WTC11 (cell line): ENCODE results near the gene CEP85L. TPM values are rescaled to one million over a fixed set of nuclear protein-coding genes. Genes with fewer than 3 reads are reported as not detected.

Source experiments
- ATAC-seq: fragments of 200-7000 bp; cut with Tn5 transposase; 2 replicates; pipeline ENCODE4 v1.10.0; 2021; ENCODE audit warnings: mild to moderate bottlenecking, moderate library complexity
- CTCF ChIA-PET: fragments of 300-600 bp; sonication (Branson Sonifier 250); formaldehyde crosslinking; loops from one replicate; lab custom pipeline; 2021; ENCODE audit warnings: antibody characterized with exemption; lab: Charles Lee
- POLR2A ChIA-PET: fragments of 350-600 bp; sonication (Branson Sonifier 250); formaldehyde crosslinking; loops from one replicate; lab custom pipeline; 2021; ENCODE audit warnings: antibody characterized with exemption; lab: Charles Lee
- DNase-seq: peaks from one replicate; pipeline ENCODE4 v3.0.0; 2021; ENCODE audit warnings: low spot score
- H3K27ac Mint-ChIP-seq: 2 replicates; pipeline ENCODE4 v1.8.0; 2021; ENCODE audit warnings: mixed read lengths
- H3K27me3 Mint-ChIP-seq: 2 replicates; pipeline ENCODE4 v1.8.0; 2021; ENCODE audit warnings: low read depth, mild to moderate bottlenecking, moderate library complexity, mixed read lengths
- H3K36me3 Mint-ChIP-seq: 2 replicates; pipeline ENCODE4 v1.8.0; 2021; ENCODE audit warnings: mixed read lengths
- H3K4me1 Mint-ChIP-seq: 2 replicates; pipeline ENCODE4 v1.8.0; 2022; ENCODE audit warnings: mixed read lengths
- H3K4me3 Mint-ChIP-seq: 2 replicates; pipeline ENCODE4 v1.8.0; 2021; ENCODE audit warnings: mild to moderate bottlenecking, moderate library complexity, mixed read lengths
- H3K9me3 Mint-ChIP-seq: 2 replicates; pipeline ENCODE4 v1.8.0; 2021; ENCODE audit warnings: mixed read lengths
- ATF1 ChIP-seq: sonication (generic); formaldehyde crosslinking; IDR thresholded peaks from 2 replicates; pipeline ENCODE4 v1.8.1; 2023; ENCODE audit warnings: mild to moderate bottlenecking, moderate library complexity, missing genetic modification reagents
- EMX1 ChIP-seq: fragments of 250-450 bp; sonication (Bioruptor Pico); IDR thresholded peaks from 2 replicates; pipeline ENCODE4 v1.8.0; 2021; ENCODE audit warnings: mild to moderate bottlenecking
- GABPB1 ChIP-seq: sonication (generic); formaldehyde crosslinking; IDR thresholded peaks from 2 replicates; pipeline ENCODE4 v1.8.1; 2023; ENCODE audit warnings: mild to moderate bottlenecking, missing genetic modification reagents
- GRHL2 ChIP-seq: fragments of 250-450 bp; sonication (Bioruptor Pico); IDR thresholded peaks from 2 replicates; pipeline ENCODE4 v1.8.0; 2022; ENCODE audit warnings: mild to moderate bottlenecking, moderate library complexity; ENCODE audit not compliant: insufficient replicate concordance, severe bottlenecking
- HMGA2 ChIP-seq: fragments of 250-450 bp; sonication (Bioruptor Pico); IDR thresholded peaks from 2 replicates; pipeline ENCODE4 v1.4.0; 2021; ENCODE audit warnings: mild to moderate bottlenecking, moderate library complexity
- KAT7 ChIP-seq: sonication (generic); formaldehyde crosslinking; IDR thresholded peaks from 2 replicates; pipeline ENCODE4 v1.8.1; 2023; ENCODE audit warnings: missing genetic modification reagents, mild to moderate bottlenecking, borderline replicate concordance
- NFATC4 ChIP-seq: fragments of 250-450 bp; sonication (Bioruptor Pico); IDR thresholded peaks from 2 replicates; pipeline ENCODE4 v1.9.0; 2021; ENCODE audit warnings: mild to moderate bottlenecking
- NFE2L1 ChIP-seq: sonication (generic); formaldehyde crosslinking; IDR thresholded peaks from 2 replicates; pipeline ENCODE4 v1.8.1; 2023; ENCODE audit warnings: missing genetic modification reagents
- NR1H2 ChIP-seq: sonication (generic); formaldehyde crosslinking; IDR thresholded peaks from 2 replicates; pipeline ENCODE4 v1.9.0; 2021; ENCODE audit warnings: mild to moderate bottlenecking, moderate library complexity, missing genetic modification reagents
- NR3C1 ChIP-seq: sonication (generic); formaldehyde crosslinking; conservative IDR thresholded peaks from 2 replicates; pipeline ENCODE4 v1.8.1; 2023; ENCODE audit warnings: low read depth, mild to moderate bottlenecking, missing genetic modification reagents
- OVOL2 ChIP-seq: fragments of 250-450 bp; sonication (Bioruptor Pico); IDR thresholded peaks from 2 replicates; pipeline ENCODE4 v1.9.0; 2021; ENCODE audit warnings: mild to moderate bottlenecking, borderline replicate concordance
- RORB ChIP-seq: fragments of 250-450 bp; sonication (Bioruptor Pico); IDR thresholded peaks from 2 replicates; pipeline ENCODE4 v1.9.0; 2021; ENCODE audit warnings: mild to moderate bottlenecking
- ZNF317 ChIP-seq: sonication (generic); formaldehyde crosslinking; IDR thresholded peaks from 2 replicates; pipeline ENCODE4 v1.8.1; 2023; ENCODE audit warnings: low read depth, mild to moderate bottlenecking, moderate library complexity, missing genetic modification reagents, borderline replicate concordance
- ZNF416 ChIP-seq: fragments of 250-450 bp; sonication (Bioruptor Pico); IDR thresholded peaks from 2 replicates; pipeline ENCODE4 v1.9.0; 2021; ENCODE audit warnings: mild to moderate bottlenecking, inconsistent platforms
- ZNF532 ChIP-seq: fragments of 250-450 bp; sonication (Bioruptor Pico); IDR thresholded peaks from 2 replicates; pipeline ENCODE4 v1.9.0; 2021; ENCODE audit warnings: mild to moderate bottlenecking, borderline replicate concordance
- ZNF671 ChIP-seq: fragments of 250-450 bp; sonication (Bioruptor Pico); IDR thresholded peaks from 2 replicates; pipeline ENCODE4 v1.8.0; 2021; ENCODE audit warnings: mild to moderate bottlenecking
- total RNA-seq: library from RNA; stranded (reverse); gene quantifications from 3 replicates; pipeline ENCODE4 v1.2.3, GENCODE V29; 2021
- TF ChIP-seq, protein P1 (sequence below): sonication (generic); formaldehyde crosslinking; IDR thresholded peaks from 2 replicates; pipeline ENCODE4 v1.8.1; 2023; ENCODE audit warnings: mild to moderate bottlenecking, missing genetic modification reagents, moderate library complexity
- TF ChIP-seq, protein P2 (sequence below): sonication (generic); formaldehyde crosslinking; IDR thresholded peaks from 2 replicates; pipeline ENCODE4 v1.8.1; 2022; ENCODE audit warnings: low read depth, mild to moderate bottlenecking, moderate library complexity, missing genetic modification reagents, borderline replicate concordance
- TF ChIP-seq, protein P3 (sequence below): sonication (generic); formaldehyde crosslinking; IDR thresholded peaks from 2 replicates; pipeline ENCODE4 v1.8.0; 2022; ENCODE audit warnings: missing genetic modification reagents
- TF ChIP-seq, protein P4 (sequence below): sonication (generic); formaldehyde crosslinking; IDR thresholded peaks from 2 replicates; pipeline ENCODE4 v1.8.1; 2023; ENCODE audit warnings: mild to moderate bottlenecking, missing genetic modification reagents
- TF ChIP-seq, protein P5 (sequence below): fragments of 250-450 bp; sonication (Bioruptor Pico); IDR thresholded peaks from 2 replicates; pipeline ENCODE4 v2.1.2; 2022; ENCODE audit warnings: mild to moderate bottlenecking, moderate library complexity
- TF ChIP-seq, protein P6 (sequence below): fragments of 250-450 bp; sonication (Bioruptor Pico); IDR thresholded peaks from 2 replicates; pipeline ENCODE4 v1.9.0; 2021; ENCODE audit warnings: mild to moderate bottlenecking

The CEP85L gene
- total RNA-seq, 1 experiment from 2014 or later: 32.5 TPM

DNA sequence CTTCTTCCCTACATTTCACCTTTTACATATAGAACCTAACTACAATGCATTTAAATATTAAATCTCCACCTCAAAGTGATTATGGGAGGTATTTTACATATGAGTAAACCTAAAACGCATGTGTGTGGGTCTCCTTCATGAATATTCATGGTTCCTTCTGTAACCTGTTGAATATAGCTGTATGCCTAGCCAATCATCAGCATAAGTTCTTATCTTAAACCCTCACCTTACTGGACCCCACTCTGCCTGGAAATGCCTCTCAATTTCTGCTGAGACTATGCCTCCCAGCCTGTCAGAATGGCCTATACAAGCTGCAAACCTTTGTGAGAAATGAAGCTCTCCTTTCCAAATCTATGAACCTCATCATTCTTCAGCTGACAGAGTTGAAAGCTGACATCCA lies 21.3 kb downstream of the CEP85L start:
- peaks cover 29% of the 10 kb centered on the region for H3K36me3 Mint-ChIP-seq
- peaks cover 20% of the 10 kb centered on the region for H3K9me3 Mint-ChIP-seq
- H3K27me3 Mint-ChIP-seq: no peaks in the 10 kb centered on the region

DNA sequence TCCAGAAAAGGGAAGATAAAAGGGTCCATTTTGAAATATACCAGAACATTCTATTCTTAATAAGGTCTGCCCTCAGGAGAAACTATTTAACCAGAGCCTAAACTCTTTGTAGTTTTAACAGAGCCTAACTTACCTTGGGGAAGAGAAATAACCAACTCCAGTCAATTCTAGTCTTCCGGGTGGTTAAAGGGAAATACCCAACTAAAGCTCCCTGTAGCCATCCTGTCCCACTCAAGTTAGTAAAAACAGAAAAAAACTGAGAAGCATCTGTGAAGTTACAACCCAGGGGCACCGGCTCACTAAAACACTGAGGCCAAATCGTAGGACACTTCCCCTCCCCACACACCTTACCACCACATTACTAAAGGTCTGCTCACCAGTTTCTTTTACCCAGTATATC lies 23.7 kb downstream of the CEP85L start:
- ChIA-PET CTCF (no interaction called here), POLR2A (no interaction called here)
- TF ChIP-seq, protein P1, sequence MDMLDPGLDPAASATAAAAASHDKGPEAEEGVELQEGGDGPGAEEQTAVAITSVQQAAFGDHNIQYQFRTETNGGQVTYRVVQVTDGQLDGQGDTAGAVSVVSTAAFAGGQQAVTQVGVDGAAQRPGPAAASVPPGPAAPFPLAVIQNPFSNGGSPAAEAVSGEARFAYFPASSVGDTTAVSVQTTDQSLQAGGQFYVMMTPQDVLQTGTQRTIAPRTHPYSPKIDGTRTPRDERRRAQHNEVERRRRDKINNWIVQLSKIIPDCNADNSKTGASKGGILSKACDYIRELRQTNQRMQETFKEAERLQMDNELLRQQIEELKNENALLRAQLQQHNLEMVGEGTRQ (CRISPR knock-in tag): no peak
- no peak for TF ChIP-seq KAT7
- TF ChIP-seq, protein P2, sequence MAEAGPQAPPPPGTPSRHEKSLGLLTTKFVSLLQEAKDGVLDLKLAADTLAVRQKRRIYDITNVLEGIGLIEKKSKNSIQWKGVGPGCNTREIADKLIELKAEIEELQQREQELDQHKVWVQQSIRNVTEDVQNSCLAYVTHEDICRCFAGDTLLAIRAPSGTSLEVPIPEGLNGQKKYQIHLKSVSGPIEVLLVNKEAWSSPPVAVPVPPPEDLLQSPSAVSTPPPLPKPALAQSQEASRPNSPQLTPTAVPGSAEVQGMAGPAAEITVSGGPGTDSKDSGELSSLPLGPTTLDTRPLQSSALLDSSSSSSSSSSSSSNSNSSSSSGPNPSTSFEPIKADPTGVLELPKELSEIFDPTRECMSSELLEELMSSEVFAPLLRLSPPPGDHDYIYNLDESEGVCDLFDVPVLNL (CRISPR knock-in tag): no peak
- no peak for TF ChIP-seq GRHL2 (CRISPR knock-in tag)
- no peak for TF ChIP-seq ZNF532 (CRISPR knock-in tag)
- TF ChIP-seq, protein P3, sequence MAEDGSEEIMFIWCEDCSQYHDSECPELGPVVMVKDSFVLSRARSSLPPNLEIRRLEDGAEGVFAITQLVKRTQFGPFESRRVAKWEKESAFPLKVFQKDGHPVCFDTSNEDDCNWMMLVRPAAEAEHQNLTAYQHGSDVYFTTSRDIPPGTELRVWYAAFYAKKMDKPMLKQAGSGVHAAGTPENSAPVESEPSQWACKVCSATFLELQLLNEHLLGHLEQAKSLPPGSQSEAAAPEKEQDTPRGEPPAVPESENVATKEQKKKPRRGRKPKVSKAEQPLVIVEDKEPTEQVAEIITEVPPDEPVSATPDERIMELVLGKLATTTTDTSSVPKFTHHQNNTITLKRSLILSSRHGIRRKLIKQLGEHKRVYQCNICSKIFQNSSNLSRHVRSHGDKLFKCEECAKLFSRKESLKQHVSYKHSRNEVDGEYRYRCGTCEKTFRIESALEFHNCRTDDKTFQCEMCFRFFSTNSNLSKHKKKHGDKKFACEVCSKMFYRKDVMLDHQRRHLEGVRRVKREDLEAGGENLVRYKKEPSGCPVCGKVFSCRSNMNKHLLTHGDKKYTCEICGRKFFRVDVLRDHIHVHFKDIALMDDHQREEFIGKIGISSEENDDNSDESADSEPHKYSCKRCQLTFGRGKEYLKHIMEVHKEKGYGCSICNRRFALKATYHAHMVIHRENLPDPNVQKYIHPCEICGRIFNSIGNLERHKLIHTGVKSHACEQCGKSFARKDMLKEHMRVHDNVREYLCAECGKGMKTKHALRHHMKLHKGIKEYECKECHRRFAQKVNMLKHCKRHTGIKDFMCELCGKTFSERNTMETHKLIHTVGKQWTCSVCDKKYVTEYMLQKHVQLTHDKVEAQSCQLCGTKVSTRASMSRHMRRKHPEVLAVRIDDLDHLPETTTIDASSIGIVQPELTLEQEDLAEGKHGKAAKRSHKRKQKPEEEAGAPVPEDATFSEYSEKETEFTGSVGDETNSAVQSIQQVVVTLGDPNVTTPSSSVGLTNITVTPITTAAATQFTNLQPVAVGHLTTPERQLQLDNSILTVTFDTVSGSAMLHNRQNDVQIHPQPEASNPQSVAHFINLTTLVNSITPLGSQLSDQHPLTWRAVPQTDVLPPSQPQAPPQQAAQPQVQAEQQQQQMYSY (CRISPR knock-in tag): no peak
- TF ChIP-seq EMX1 (CRISPR knock-in tag): no peak
- TF ChIP-seq NR1H2: no peak
- TF ChIP-seq HMGA2 (CRISPR knock-in tag): no peak
- TF ChIP-seq, protein P4, sequence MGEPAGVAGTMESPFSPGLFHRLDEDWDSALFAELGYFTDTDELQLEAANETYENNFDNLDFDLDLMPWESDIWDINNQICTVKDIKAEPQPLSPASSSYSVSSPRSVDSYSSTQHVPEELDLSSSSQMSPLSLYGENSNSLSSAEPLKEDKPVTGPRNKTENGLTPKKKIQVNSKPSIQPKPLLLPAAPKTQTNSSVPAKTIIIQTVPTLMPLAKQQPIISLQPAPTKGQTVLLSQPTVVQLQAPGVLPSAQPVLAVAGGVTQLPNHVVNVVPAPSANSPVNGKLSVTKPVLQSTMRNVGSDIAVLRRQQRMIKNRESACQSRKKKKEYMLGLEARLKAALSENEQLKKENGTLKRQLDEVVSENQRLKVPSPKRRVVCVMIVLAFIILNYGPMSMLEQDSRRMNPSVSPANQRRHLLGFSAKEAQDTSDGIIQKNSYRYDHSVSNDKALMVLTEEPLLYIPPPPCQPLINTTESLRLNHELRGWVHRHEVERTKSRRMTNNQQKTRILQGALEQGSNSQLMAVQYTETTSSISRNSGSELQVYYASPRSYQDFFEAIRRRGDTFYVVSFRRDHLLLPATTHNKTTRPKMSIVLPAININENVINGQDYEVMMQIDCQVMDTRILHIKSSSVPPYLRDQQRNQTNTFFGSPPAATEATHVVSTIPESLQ (CRISPR knock-in tag): no peak
- no peak for TF ChIP-seq NFATC4 (CRISPR knock-in tag)
- TF ChIP-seq ATF1 (CRISPR knock-in tag): no peak
- TF ChIP-seq, protein P5, sequence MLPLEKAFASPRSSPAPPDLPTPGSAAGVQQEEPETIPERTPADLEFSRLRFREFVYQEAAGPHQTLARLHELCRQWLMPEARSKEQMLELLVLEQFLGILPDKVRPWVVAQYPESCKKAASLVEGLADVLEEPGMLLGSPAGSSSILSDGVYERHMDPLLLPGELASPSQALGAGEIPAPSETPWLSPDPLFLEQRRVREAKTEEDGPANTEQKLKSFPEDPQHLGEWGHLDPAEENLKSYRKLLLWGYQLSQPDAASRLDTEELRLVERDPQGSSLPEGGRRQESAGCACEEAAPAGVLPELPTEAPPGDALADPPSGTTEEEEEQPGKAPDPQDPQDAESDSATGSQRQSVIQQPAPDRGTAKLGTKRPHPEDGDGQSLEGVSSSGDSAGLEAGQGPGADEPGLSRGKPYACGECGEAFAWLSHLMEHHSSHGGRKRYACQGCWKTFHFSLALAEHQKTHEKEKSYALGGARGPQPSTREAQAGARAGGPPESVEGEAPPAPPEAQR: no peak
- TF ChIP-seq ZNF416: no peak
- TF ChIP-seq NR3C1 (CRISPR knock-in tag): no peak
- TF ChIP-seq ZNF671 (CRISPR knock-in tag): no peak
- no peak for TF ChIP-seq ZNF317
- TF ChIP-seq RORB: no peak
- TF ChIP-seq, protein P6, sequence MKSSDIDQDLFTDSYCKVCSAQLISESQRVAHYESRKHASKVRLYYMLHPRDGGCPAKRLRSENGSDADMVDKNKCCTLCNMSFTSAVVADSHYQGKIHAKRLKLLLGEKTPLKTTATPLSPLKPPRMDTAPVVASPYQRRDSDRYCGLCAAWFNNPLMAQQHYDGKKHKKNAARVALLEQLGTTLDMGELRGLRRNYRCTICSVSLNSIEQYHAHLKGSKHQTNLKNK (CRISPR knock-in tag): no peak
- TF ChIP-seq OVOL2 (CRISPR knock-in tag): no peak
- no peak overlapping the region for H3K4me3 Mint-ChIP-seq
- ATAC-seq: no peak
- no peak for DNase-seq
- H3K27ac Mint-ChIP-seq: no peak overlapping the region
- H3K36me3 Mint-ChIP-seq: peaks cover 33% of the 10 kb centered on the region
- H3K9me3 Mint-ChIP-seq: peaks cover 27% of the 10 kb centered on the region
- H3K27me3 Mint-ChIP-seq: no peaks in the 10 kb centered on the region
- peaks cover 29% of the 10 kb centered on the region for H3K4me1 Mint-ChIP-seq

More for the DNA sequence above, 21.3 kb downstream of the CEP85L start:
- peaks cover 42% of the 10 kb centered on the region for H3K4me1 Mint-ChIP-seq
- no peak for TF ChIP-seq NFE2L1
- no peak for TF ChIP-seq GABPB1 (CRISPR knock-in tag)
- TF ChIP-seq, all 79 proteins: peak for 0
- H3K4me3 Mint-ChIP-seq: peak overlapping the region; percentile 16; the same call in 1 of the 2 replicates
- DNase-seq: no peak
- H3K27ac Mint-ChIP-seq: peak overlapping the region; percentile 29; the same call in 1 of the 2 replicates
- ChIA-PET POLR2A (no interaction called here), CTCF (interaction anchor here (1.5 kb wide), 1 partner anchor 65 kb away, joined by 5 read pairs; no protein-coding TSS in a partner anchor)
- peak; percentile 61 for ATAC-seq
